Smooth muscle cell (in vitro differentiated cells): ENCODE measurements around the gene ATXN1. TPM values are rescaled to one million over a fixed set of nuclear protein-coding genes. Genes with fewer than 3 reads are reported as not detected.

Experiments used
- DNase-seq: peaks from one replicate; lab custom pipeline; 2025; ENCODE audit not compliant: unreplicated experiment; lab: John Stamatoyannopoulos, UW
- H2AFZ ChIP-seq: fragments of 200-600 bp; sonication (generic); 2 replicates; pipeline ENCODE4 v1.6.0; 2016; ENCODE audit warnings: antibody characterized with exemption, low read depth, mild to moderate bottlenecking
- H3F3A ChIP-seq: fragments of 200-600 bp; sonication (generic); 2 replicates; pipeline ENCODE4 v1.6.0; 2017; ENCODE audit warnings: antibody characterized with exemption, low read depth
- H3K27ac ChIP-seq: fragments of 200-600 bp; sonication (generic); 2 replicates; pipeline ENCODE4 v1.5.1; 2016; ENCODE audit warnings: low read depth, mild to moderate bottlenecking
- H3K27me3 ChIP-seq: fragments of 200-600 bp; sonication (generic); 2 replicates; pipeline ENCODE4 v1.6.1; 2016; ENCODE audit warnings: low read depth, mild to moderate bottlenecking
- H3K36me3 ChIP-seq: fragments of 200-600 bp; sonication (generic); 2 replicates; pipeline ENCODE4 v1.5.1; 2016; ENCODE audit warnings: low read depth
- H3K4me1 ChIP-seq: fragments of 200-600 bp; sonication (generic); 2 replicates; pipeline ENCODE4 v1.5.1; 2016; ENCODE audit warnings: low read depth
- H3K4me2 ChIP-seq: fragments of 200-600 bp; sonication (generic); 2 replicates; pipeline ENCODE4 v1.6.0; 2016; ENCODE audit warnings: mild to moderate bottlenecking
- H3K4me3 ChIP-seq: fragments of 200-600 bp; sonication (generic); 2 replicates; pipeline ENCODE4 v1.5.1; 2016; ENCODE audit warnings: mild to moderate bottlenecking
- H3K79me2 ChIP-seq: fragments of 200-600 bp; sonication (generic); 2 replicates; pipeline ENCODE4 v1.6.0; 2016; ENCODE audit warnings: low read depth, mild to moderate bottlenecking
- H3K9ac ChIP-seq: fragments of 200-600 bp; sonication (generic); 2 replicates; pipeline ENCODE4 v1.6.0; 2016; ENCODE audit warnings: low read depth
- H3K9me3 ChIP-seq: fragments of 200-600 bp; sonication (generic); replicated peaks from 2 replicates; pipeline ENCODE4 v1.5.1; 2016; ENCODE audit warnings: low read depth
- H4K20me1 ChIP-seq: fragments of 200-600 bp; sonication (generic); 2 replicates; pipeline ENCODE4 v1.6.0; 2016; ENCODE audit warnings: low read depth
- WGBS: methylation state at CpG from one replicate; pipeline ENCODE4 v1.1.7; 2016; ENCODE audit warnings: low lambda C conversion rate; 5-methylcytosine and 5-hydroxymethylcytosine counted together
- polyA plus RNA-seq: library from polyadenylated mRNA; unstranded; fragments of >200 nt; fragmentation: Nextera tagmentation; extraction: Ambion mirVana; gene quantifications from 2 replicates; pipeline ENCODE4 v1.2.1, GENCODE V29; 2016
- total RNA-seq: library from RNA; depleted of rRNA; stranded (reverse); fragments of >200 nt; gene quantifications from 2 replicates; pipeline ENCODE4 v1.2.3, GENCODE V29; 2014
- TF ChIP-seq, protein P1 (sequence below): fragments of 200-600 bp; sonication (generic); IDR thresholded peaks from 2 replicates; pipeline ENCODE4 v1.5.1; 2017; ENCODE audit warnings: borderline replicate concordance, mild to moderate bottlenecking, antibody characterized with exemption; ENCODE audit not compliant: insufficient read depth, poor library complexity, severe bottlenecking

Gene ATXN1
- total and polyA plus RNA-seq, 2 experiments from 2014 or later = 17.9 to 40.6 TPM

DNA sequence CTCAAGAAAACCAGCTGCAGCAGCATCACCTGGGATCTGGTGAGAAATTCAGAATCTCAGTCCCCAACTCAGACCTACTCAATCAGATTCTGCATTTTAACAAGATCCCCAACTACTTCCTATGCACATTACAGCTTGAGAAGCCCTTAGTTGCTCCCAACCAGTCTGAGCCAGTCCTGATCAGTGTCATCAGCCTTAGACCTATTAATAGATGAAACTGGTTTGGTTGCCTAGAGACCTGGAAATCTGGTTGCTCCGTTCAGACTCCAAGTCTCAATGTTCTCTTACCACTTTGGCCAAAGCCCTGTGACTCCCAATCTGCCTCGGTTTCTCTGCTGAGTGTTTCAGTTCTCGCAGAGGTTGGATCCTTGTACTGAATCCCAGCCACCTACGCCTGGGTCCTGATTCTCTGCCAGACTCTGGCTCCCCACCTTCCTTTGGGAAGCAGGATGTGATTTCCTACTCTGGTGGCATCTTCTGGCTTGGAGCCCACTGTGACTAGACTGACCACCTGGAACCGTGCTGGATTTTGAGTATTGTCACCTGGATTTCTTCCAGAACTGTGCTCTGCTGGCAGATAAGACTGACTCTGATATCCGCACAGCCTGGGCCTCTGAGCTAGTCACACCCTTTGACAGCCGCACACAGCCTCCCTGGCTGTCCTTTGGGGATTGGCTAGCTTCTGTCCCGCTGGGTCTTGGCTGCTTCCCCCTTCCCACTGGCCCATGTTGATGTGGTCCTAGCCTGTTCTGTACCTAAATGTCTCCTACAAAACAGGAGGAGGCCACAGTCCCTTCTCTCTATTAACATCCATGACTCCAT lies 20.3 kb upstream of the ATXN1 start:
- no peak overlapping the region for H2AFZ ChIP-seq
- no peaks in the 10 kb centered on the region for H3K79me2 ChIP-seq
- H3K9me3 ChIP-seq = no peaks in the 10 kb centered on the region
- no peak for DNase-seq
- H4K20me1 ChIP-seq = no peaks in the 10 kb centered on the region
- no peak overlapping the region for H3K4me3 ChIP-seq
- H3K4me1 ChIP-seq = no peaks in the 10 kb centered on the region
- H3K36me3 ChIP-seq = no peaks in the 10 kb centered on the region
- 86% methylated on average over 8 of the region's 8 CpGs for WGBS
- TF ChIP-seq, protein P1, sequence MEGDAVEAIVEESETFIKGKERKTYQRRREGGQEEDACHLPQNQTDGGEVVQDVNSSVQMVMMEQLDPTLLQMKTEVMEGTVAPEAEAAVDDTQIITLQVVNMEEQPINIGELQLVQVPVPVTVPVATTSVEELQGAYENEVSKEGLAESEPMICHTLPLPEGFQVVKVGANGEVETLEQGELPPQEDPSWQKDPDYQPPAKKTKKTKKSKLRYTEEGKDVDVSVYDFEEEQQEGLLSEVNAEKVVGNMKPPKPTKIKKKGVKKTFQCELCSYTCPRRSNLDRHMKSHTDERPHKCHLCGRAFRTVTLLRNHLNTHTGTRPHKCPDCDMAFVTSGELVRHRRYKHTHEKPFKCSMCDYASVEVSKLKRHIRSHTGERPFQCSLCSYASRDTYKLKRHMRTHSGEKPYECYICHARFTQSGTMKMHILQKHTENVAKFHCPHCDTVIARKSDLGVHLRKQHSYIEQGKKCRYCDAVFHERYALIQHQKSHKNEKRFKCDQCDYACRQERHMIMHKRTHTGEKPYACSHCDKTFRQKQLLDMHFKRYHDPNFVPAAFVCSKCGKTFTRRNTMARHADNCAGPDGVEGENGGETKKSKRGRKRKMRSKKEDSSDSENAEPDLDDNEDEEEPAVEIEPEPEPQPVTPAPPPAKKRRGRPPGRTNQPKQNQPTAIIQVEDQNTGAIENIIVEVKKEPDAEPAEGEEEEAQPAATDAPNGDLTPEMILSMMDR = no peak
- no peaks in the 10 kb centered on the region for H3F3A ChIP-seq
- H3K27ac ChIP-seq = no peak overlapping the region
- H3K9ac ChIP-seq = no peak overlapping the region
- H3K27me3 ChIP-seq = no peaks in the 10 kb centered on the region
- H3K4me2 ChIP-seq = no peak overlapping the region

DNA sequence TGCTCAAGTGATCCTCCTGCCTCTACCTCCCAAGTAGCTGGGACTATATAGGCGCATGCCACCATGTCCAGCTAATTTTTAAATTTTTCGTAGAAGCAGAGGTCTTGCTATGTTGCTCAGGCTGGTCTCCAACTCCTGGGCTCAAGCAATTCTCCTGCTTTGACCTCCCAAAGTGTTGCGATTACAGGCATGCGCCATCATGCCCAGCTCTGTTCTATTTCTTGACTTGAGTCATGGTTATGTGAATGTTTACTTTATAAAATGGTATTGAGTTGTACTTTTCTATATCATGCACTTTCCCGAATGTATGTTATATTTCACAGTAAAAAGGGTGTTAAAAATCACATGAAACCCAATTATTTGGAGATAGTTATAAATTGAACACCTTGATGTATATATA lies 17.3 kb upstream of the ATXN1 start:
- H3F3A ChIP-seq = no peaks in the 10 kb centered on the region
- no peak overlapping the region for H3K27ac ChIP-seq
- H2AFZ ChIP-seq = no peak overlapping the region
- H3K9ac ChIP-seq = no peak overlapping the region
- H3K4me2 ChIP-seq = no peak overlapping the region
- H3K36me3 ChIP-seq = no peaks in the 10 kb centered on the region
- TF ChIP-seq, protein P1 = no peak
- no peaks in the 10 kb centered on the region for H3K27me3 ChIP-seq
- WGBS = 96% methylated on average over 5 of the region's 5 CpGs
- DNase-seq = no peak
- peaks cover 4% of the 10 kb centered on the region for H3K4me1 ChIP-seq
- no peaks in the 10 kb centered on the region for H4K20me1 ChIP-seq
- no peak overlapping the region for H3K4me3 ChIP-seq
- no peaks in the 10 kb centered on the region for H3K79me2 ChIP-seq
- H3K9me3 ChIP-seq = no peaks in the 10 kb centered on the region

DNA sequence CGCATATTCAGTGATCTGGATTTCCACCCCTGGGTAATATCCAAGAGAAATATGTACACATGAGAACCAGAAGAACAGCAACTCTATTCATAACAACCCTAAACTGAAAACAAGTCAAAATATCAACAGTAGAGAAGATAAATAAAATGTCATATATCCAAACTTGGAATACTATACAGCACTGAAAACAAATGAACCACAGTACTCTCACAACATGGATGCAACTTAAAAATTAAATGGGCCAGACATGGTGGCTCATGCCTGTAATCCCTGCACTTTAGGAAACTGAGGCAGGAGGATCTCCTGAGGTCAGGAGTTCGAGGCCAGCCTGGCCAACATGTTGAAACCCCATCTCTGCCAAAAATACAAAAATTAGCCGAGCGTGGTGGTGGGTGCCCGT lies 16.5 kb upstream of the ATXN1 start:
- no peak overlapping the region for H3K27ac ChIP-seq
- H3K9me3 ChIP-seq = no peaks in the 10 kb centered on the region
- no peaks in the 10 kb centered on the region for H4K20me1 ChIP-seq
- H2AFZ ChIP-seq = no peak overlapping the region
- TF ChIP-seq, protein P1 = no peak
- WGBS = 96% methylated on average over 5 of the region's 5 CpGs
- no peaks in the 10 kb centered on the region for H3K79me2 ChIP-seq
- no peak overlapping the region for H3K4me2 ChIP-seq
- no peak overlapping the region for H3K9ac ChIP-seq
- H3K4me1 ChIP-seq = peaks cover 4% of the 10 kb centered on the region
- H3K27me3 ChIP-seq = no peaks in the 10 kb centered on the region
- H3K4me3 ChIP-seq = no peak overlapping the region
- H3K36me3 ChIP-seq = no peaks in the 10 kb centered on the region
- DNase-seq = no peak
- no peaks in the 10 kb centered on the region for H3F3A ChIP-seq

DNA sequence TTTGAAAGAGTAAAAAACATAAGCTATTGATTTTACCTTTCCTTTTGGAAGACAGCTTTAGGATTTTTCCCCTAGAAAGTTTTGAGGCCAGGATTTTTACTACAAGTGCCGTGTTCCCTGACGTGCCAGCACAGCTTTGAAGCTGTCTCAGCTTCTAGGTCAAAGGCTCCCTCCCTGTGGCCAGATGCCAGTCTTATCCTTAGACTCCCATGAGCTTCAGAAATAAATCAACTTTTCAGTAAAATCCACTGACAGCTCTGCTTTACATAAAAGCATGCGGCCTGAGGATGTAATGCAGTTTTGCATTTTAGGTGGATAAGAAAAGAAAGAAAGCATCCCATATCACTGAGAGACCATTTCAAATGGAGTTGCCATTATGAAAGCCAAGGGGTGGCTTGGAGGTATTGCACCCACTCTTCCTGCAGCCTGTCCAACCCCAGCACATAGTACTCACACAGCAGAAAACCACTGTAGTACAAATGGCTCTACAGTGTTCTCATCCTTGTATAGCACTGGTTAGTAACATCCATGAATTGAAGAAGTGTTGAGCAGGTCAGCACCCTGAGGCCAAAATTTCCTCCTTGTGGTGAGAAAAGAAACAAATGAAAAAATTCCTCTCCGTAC lies 15.2 kb upstream of the ATXN1 start:
- no peak overlapping the region for H3K9ac ChIP-seq
- no peaks in the 10 kb centered on the region for H3K9me3 ChIP-seq
- no peak overlapping the region for H3K27ac ChIP-seq
- no peak overlapping the region for H3K4me3 ChIP-seq
- DNase-seq = no peak
- no peaks in the 10 kb centered on the region for H3F3A ChIP-seq
- peaks cover 4% of the 10 kb centered on the region for H3K4me1 ChIP-seq
- H3K27me3 ChIP-seq = no peaks in the 10 kb centered on the region
- WGBS = 54% methylated on average over 4 of the region's 4 CpGs
- no peak overlapping the region for H2AFZ ChIP-seq
- no peaks in the 10 kb centered on the region for H3K79me2 ChIP-seq
- no peak overlapping the region for H3K4me2 ChIP-seq
- H3K36me3 ChIP-seq = no peaks in the 10 kb centered on the region
- no peaks in the 10 kb centered on the region for H4K20me1 ChIP-seq
- TF ChIP-seq, protein P1 = no peak
